Endothelial cell of umbilical vein (primary cell): ENCODE measurements around the gene ADAM19. TPM values are rescaled to one million over a fixed set of nuclear protein-coding genes. Genes with fewer than 3 reads are reported as not detected.

ENCODE experiments used
- BruUV-seq: library from RNA; stranded (reverse); fragments of 400-500 nt; replicated peaks from 2 replicates; lab custom pipeline; 2021; lab: Mats Ljungman, UMichigan
- CTCF ChIA-PET: fragments of 300-600, 350-600 bp; sonication (Branson Sonifier 250); formaldehyde crosslinking; loops from one replicate; lab custom pipeline; 2021; ENCODE audit warnings: antibody characterized with exemption, inconsistent platforms; lab: Charles Lee
- POLR2A ChIA-PET: fragments of 300-600, 350-600 bp; sonication (Branson Sonifier 250); formaldehyde crosslinking; loops from one replicate; lab custom pipeline; 2021; ENCODE audit warnings: antibody characterized with exemption, inconsistent platforms; lab: Charles Lee
- DNase-seq: peaks from one replicate; pipeline ENCODE4 v3.0.0-alpha.2; 2011; ENCODE audit warnings: low read depth, low spot score
- FAIRE-seq: peaks from 2 replicates; lab custom pipeline; 2011; peaks lifted over from hg19 to GRCh38; lab: Jason Lieb, UNC
- H2AFZ ChIP-seq: 2 replicates; pipeline ENCODE4 v1.6.0; 2012; ENCODE audit warnings: low read depth, low read length, control low read depth, inconsistent platforms
- H3K27ac ChIP-seq: 2 replicates; pipeline ENCODE4 v1.5.1; 2011; ENCODE audit warnings: low read depth, mild to moderate bottlenecking, control low read depth, low read length, moderate library complexity; ENCODE audit not compliant: insufficient read depth
- H3K27me3 ChIP-seq, 2 experiments: 2 replicates each; pipeline versions ENCODE4 v1.6.0 to v1.6.1; 2011; ENCODE audit warnings: low read length in 2 of 2, mixed read lengths in 1 of 2; ENCODE audit not compliant: control insufficient read depth in 2 of 2, insufficient read depth in 2 of 2
- H3K36me3 ChIP-seq, 2 experiments: 2 replicates in 1 of 2; 3 replicates in 1 of 2; pipeline ENCODE4 v1.5.1; 2011; ENCODE audit warnings: low read length in 2 of 2, mild to moderate bottlenecking in 1 of 2, moderate library complexity in 1 of 2; ENCODE audit not compliant: control insufficient read depth in 2 of 2, insufficient read depth in 2 of 2; ENCODE audit errors: extremely low read depth in 1 of 2
- H3K4me1 ChIP-seq: 3 replicates; pipeline ENCODE4 v1.5.1; 2011; ENCODE audit warnings: mild to moderate bottlenecking, low read length; ENCODE audit not compliant: control insufficient read depth, insufficient read depth; ENCODE audit errors: extremely low read depth
- H3K4me2 ChIP-seq: 2 replicates; pipeline ENCODE4 v1.6.1; 2011; ENCODE audit warnings: low read length, control low read depth, mixed read lengths; ENCODE audit not compliant: insufficient read depth
- H3K4me3 ChIP-seq, 3 experiments: fragments of 200-600 bp in 1 of 3; sonication (generic), shearing (Covaris generic) in 1 of 3; replicated peaks in 1 of 3; 2 replicates each; pipeline ENCODE4 v1.5.1; 2011 to 2016; ENCODE audit warnings: control low read depth in 3 of 3, low read length in 3 of 3, mild to moderate bottlenecking in 2 of 3, inconsistent platforms in 1 of 3, low read depth in 1 of 3, moderate library complexity in 1 of 3; ENCODE audit not compliant: insufficient read depth in 1 of 3
- H3K79me2 ChIP-seq: 2 replicates; pipeline ENCODE4 v1.6.0; 2012; ENCODE audit warnings: low read length, inconsistent platforms; ENCODE audit not compliant: control insufficient read depth, insufficient read depth
- H3K9ac ChIP-seq: replicated peaks from 2 replicates; pipeline ENCODE3; 2011; ENCODE audit warnings: low read length, control low read depth; ENCODE audit not compliant: insufficient read depth; ENCODE audit errors: extremely low read depth
- H3K9me1 ChIP-seq: replicated peaks from 3 replicates; pipeline ENCODE4 v1.6.0; 2011; ENCODE audit warnings: mild to moderate bottlenecking, low read length; ENCODE audit not compliant: control insufficient read depth, insufficient read depth; ENCODE audit errors: extremely low read depth
- H3K9me3 ChIP-seq: replicated peaks from 2 replicates; pipeline ENCODE4 v1.5.1; 2012; ENCODE audit warnings: low read length, inconsistent platforms; ENCODE audit not compliant: control insufficient read depth, insufficient read depth
- H4K20me1 ChIP-seq: replicated peaks from 2 replicates; pipeline ENCODE3; 2011; ENCODE audit warnings: mild to moderate bottlenecking, low read length; ENCODE audit not compliant: control insufficient read depth, insufficient read depth; ENCODE audit errors: extremely low read depth
- EZH2 ChIP-seq: IDR thresholded peaks from 2 replicates; pipeline ENCODE4 v1.6.1; 2012; ENCODE audit warnings: borderline replicate concordance, low read depth, mild to moderate bottlenecking, moderate library complexity, low read length, inconsistent platforms; ENCODE audit not compliant: severe bottlenecking
- FOS ChIP-seq: IDR thresholded peaks from 2 replicates; pipeline ENCODE4 v1.6.1; 2011; ENCODE audit warnings: mild to moderate bottlenecking, low read length, moderate library complexity, borderline replicate concordance; ENCODE audit not compliant: insufficient read depth
- GATA2 ChIP-seq: IDR thresholded peaks from 2 replicates; pipeline ENCODE4 v1.7.0; 2011; ENCODE audit warnings: low read depth, mild to moderate bottlenecking, moderate library complexity, mixed read lengths, low read length; ENCODE audit not compliant: insufficient read length, insufficient read depth
- JUN ChIP-seq: IDR thresholded peaks from 2 replicates; pipeline ENCODE4 v1.6.1; 2011; ENCODE audit warnings: borderline replicate concordance, low read depth; ENCODE audit not compliant: insufficient read length, insufficient read depth
- MYC ChIP-seq: IDR thresholded peaks from one replicate; pipeline ENCODE4 v1.6.1; 2011; ENCODE audit warnings: mild to moderate bottlenecking, low read depth, low read length
- POLR2A ChIP-seq: IDR thresholded peaks from 2 replicates; pipeline ENCODE4 v1.6.1; 2012; ENCODE audit warnings: low read depth, mild to moderate bottlenecking, control low read depth, low read length
- POLR2AphosphoS5 ChIP-seq: IDR thresholded peaks from 2 replicates; pipeline ENCODE4 v1.6.1; 2012; ENCODE audit warnings: low read depth, mild to moderate bottlenecking, control low read depth, low read length, moderate library complexity; ENCODE audit not compliant: insufficient read depth
- dilution Hi-C: fragments of 300-500 bp; cut with MboI; formaldehyde crosslinking; loops from one replicate; pipeline ENCODE4 v1.15.0; 2019; ENCODE audit warnings: low sequenced_read_pairs; ENCODE audit not compliant: extremely low pct_ligation_motif_present
- intact Hi-C: fragments of 100-400 bp; cut with micrococcal nuclease; formaldehyde crosslinking; loops from one replicate; pipeline ENCODE4 v1.10.0; 2022
- polyA plus RNA-seq, 4 experiments: library from polyadenylated mRNA; depleted of rRNA in 3 of 4; stranded (reverse) in 3 of 4; unstranded in 1 of 4; fragments of >200 nt; gene quantifications; 2 replicates each; pipeline versions ENCODE4 v1.2.1 to v1.2.3, GENCODE V29; 2011 to 2012; ENCODE audit warnings: missing spikeins in 1 of 4
- total RNA-seq: library from RNA; stranded (reverse); gene quantifications from 2 replicates; pipeline ENCODE4 v1.2.3, GENCODE V29; 2021
- TF ChIP-seq, protein P1 (sequence below), 2 donors: IDR thresholded peaks; 1 replicate in 1 of 2; 2 replicates in 1 of 2; pipeline ENCODE4 v1.5.1; 2011; ENCODE audit warnings: low read length in 2 of 2, mild to moderate bottlenecking in 2 of 2, moderate library complexity in 2 of 2, control low read depth in 1 of 2, inconsistent platforms in 1 of 2, low read depth in 1 of 2; ENCODE audit not compliant: insufficient read depth in 1 of 2; ENCODE audit errors: extremely low read depth in 1 of 2
- TF ChIP-seq, protein P2 (sequence below): IDR thresholded peaks from 2 replicates; pipeline ENCODE4 v1.6.1; 2011; ENCODE audit not compliant: insufficient read depth, insufficient read length

The ADAM19 gene
- total and polyA plus RNA-seq, 2 donors (not counting 3 experiments of a cell fraction or from before 2014, with no cell fraction given): 10.0 to 22.6 TPM

DNA sequence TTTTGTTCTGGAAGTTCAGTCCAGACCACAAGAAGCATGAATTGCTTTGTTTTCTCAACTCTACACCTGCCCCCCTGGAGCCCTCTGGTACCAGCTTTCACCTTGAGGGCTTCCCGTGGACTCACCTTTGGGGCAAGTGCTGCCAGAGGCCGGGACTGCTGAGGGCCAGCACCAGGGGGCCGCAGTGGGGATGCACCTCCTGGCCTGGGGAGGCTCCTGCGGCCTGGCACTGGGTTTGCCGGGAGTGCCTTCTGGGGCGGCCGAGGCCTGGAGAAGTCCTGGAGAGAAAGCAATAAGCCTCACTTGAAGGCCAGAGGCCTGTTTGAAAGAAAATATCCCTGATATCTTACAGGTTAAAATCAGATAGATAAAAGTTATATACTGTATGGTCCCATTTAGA lies 93.9 kb downstream of the ADAM19 start:
- Histone ChIP-seq H3K27me3 (peaks cover 0 to 2% of the 10 kb centered on the region in 2 experiments), H3K9me1 (no peaks in the 10 kb centered on the region), H3K9ac (no peak overlapping the region), H2AFZ (no peak overlapping the region), H3K4me3 (no peak overlapping the region), H3K4me1 (no peaks in the 10 kb centered on the region), H3K27ac (no peak overlapping the region), H4K20me1 (no peaks in the 10 kb centered on the region), H3K4me2 (no peak overlapping the region), H3K9me3 (no peaks in the 10 kb centered on the region), H3K79me2 (no peaks in the 10 kb centered on the region), H3K36me3 (no peaks in the 10 kb centered on the region)
- ChIA-PET POLR2A (interaction anchor here (1.2 kb wide), 1 partner anchor 237 kb away, joined by 7 read pairs; no protein-coding TSS in a partner anchor), CTCF (interaction anchor here (1.5 to 6.1 kb wide), 3 partner anchors 17 to 237 kb away, joined by 3 to 44 read pairs (median 6); a partner anchor contains a TSS)
- TF ChIP-seq, protein P1, sequence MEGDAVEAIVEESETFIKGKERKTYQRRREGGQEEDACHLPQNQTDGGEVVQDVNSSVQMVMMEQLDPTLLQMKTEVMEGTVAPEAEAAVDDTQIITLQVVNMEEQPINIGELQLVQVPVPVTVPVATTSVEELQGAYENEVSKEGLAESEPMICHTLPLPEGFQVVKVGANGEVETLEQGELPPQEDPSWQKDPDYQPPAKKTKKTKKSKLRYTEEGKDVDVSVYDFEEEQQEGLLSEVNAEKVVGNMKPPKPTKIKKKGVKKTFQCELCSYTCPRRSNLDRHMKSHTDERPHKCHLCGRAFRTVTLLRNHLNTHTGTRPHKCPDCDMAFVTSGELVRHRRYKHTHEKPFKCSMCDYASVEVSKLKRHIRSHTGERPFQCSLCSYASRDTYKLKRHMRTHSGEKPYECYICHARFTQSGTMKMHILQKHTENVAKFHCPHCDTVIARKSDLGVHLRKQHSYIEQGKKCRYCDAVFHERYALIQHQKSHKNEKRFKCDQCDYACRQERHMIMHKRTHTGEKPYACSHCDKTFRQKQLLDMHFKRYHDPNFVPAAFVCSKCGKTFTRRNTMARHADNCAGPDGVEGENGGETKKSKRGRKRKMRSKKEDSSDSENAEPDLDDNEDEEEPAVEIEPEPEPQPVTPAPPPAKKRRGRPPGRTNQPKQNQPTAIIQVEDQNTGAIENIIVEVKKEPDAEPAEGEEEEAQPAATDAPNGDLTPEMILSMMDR (IDR thresholded peaks at IDR 0.05; ENCODE audit: extremely low read depth in 1 of 2, insufficient read depth in 1 of 2, low read depth in 1 of 2, low read length in 2 of 2): no peak
- TF ChIP-seq MYC (no peak), POLR2AphosphoS5 (no peak), EZH2 (no peak), JUN (no peak), GATA2 (no peak), FOS (no peak), POLR2A (no peak)
- TF ChIP-seq, protein P2, sequence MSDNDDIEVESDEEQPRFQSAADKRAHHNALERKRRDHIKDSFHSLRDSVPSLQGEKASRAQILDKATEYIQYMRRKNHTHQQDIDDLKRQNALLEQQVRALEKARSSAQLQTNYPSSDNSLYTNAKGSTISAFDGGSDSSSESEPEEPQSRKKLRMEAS: no peak
- DNase-seq (no peak), FAIRE-seq (no peak)
- intact Hi-C loops: no loop called here
- dilution Hi-C loops: loop anchor here (25.0 kb wide), 1 partner anchor 144 kb away; a partner anchor contains a TSS
- BruUV-seq: no TSS peak
